Gastrocnemius medialis (tissue), 4 donors: Measurements from ENCODE around the gene PCBP1. TPM values are rescaled to one million over a fixed set of nuclear protein-coding genes. Genes with fewer than 3 reads are reported as not detected.
"Not testable (repeated sequence)": the region's sequence is repeated elsewhere in the genome, so short reads cannot be mapped to it uniquely, and the experiment has no call there.

Experiments used
- ATAC-seq, 2 donors: fragments of 150-250 bp; one replicate each; pipeline ENCODE4 v1.9.1; 2016
- DNase-seq, 2 donors: peaks; one replicate each; pipeline ENCODE4 v3.0.0-alpha.2; 2019
- H3K27ac ChIP-seq, 4 donors: fragments of 200-600 bp; sonication (generic); 1 replicate in 1 of 4; 2 replicates in 3 of 4; pipeline ENCODE4 v1.5.1; 2016 to 2018; ENCODE audit warnings: mild to moderate bottlenecking in 2 of 4, moderate library complexity in 1 of 4
- H3K27me3 ChIP-seq, 3 donors: fragments of 200-600 bp; sonication (generic) in 2 of 3; 1 replicate in 1 of 3; 2 replicates in 2 of 3; pipeline versions ENCODE4 v1.5.1 to v1.6.0; 2016 to 2019; ENCODE audit warnings: mild to moderate bottlenecking in 1 of 3, moderate library complexity in 1 of 3
- H3K36me3 ChIP-seq, 2 donors: fragments of 200-600 bp; sonication (generic) in 1 of 2; one replicate each; pipeline ENCODE4 v1.5.1; 2017 to 2018
- H3K4me1 ChIP-seq, 2 donors: fragments of 200-600 bp; sonication (generic) in 1 of 2; one replicate each; pipeline ENCODE4 v1.5.1; 2016 to 2017; ENCODE audit warnings: mild to moderate bottlenecking in 2 of 2
- H3K4me3 ChIP-seq, 4 donors: fragments of 200-600 bp; sonication (generic) in 3 of 4; 1 replicate in 1 of 4; 2 replicates in 3 of 4; pipeline ENCODE4 v1.5.1; 2016 to 2019; ENCODE audit warnings: mild to moderate bottlenecking in 2 of 4
- H3K9me3 ChIP-seq, 3 donors: fragments of 200-600 bp; sonication (generic) in 2 of 3; 1 replicate in 1 of 3; 2 replicates in 2 of 3; pipeline ENCODE4 v1.5.1; 2016 to 2019
- CTCF ChIP-seq, 5 experiments: fragments of 450-650 bp in 3 of 5; fragments of 200-600 bp in 2 of 5; sonication (generic) in 2 of 5; IDR thresholded peaks in 4 of 5; conservative IDR thresholded peaks in 1 of 5; 1 replicate in 4 of 5; 2 replicates in 1 of 5; pipeline ENCODE4 v1.5.1; 2016 to 2019; ENCODE audit warnings: antibody characterized with exemption in 5 of 5, mild to moderate bottlenecking in 3 of 5, moderate library complexity in 3 of 5
- POLR2A ChIP-seq, 2 donors: fragments of 450-650 bp; IDR thresholded peaks; one replicate each; pipeline ENCODE4 v1.6.1; 2017; ENCODE audit warnings: antibody characterized with exemption in 2 of 2, mild to moderate bottlenecking in 2 of 2, moderate library complexity in 2 of 2
- in situ Hi-C, 4 donors: fragments of 200-750 bp; cut with MboI; loops; one replicate each; pipeline versions ENCODE4 v1.15.0 to v1.8.0; 2017; ENCODE audit warnings: low sequenced_read_pairs in 4 of 4
- intact Hi-C: fragments of 100-400 bp; cut with DNase I; formaldehyde crosslinking; loops from one replicate; pipeline ENCODE4 v1.15.1; 2023; ENCODE audit warnings: low total_unique reads
- total RNA-seq, 4 donors: library from RNA; depleted of rRNA; stranded (reverse); fragments of >200 nt; gene quantifications; one replicate each; pipeline versions ENCODE4 v1.1.0 to v1.2.3, GENCODE V29; 2016

PCBP1 gene
- total RNA-seq, 4 donors from 2014 or later, result 178 to 296 (median 262) TPM

GRCh38 chr2:70099270-70099669, 12.0 kb downstream of the PCBP1 start:
- Histone ChIP-seq H3K9me3 (no peaks in the 10 kb centered on the region), H3K4me3 (no peak overlapping the region), H3K36me3 (no peaks in the 10 kb centered on the region), H3K27ac (no peak overlapping the region), H3K27me3 (no peaks in the 10 kb centered on the region), H3K4me1 (peaks cover 4 to 16% of the 10 kb centered on the region in 2 donors)
- ATAC-seq, result no peak
- DNase-seq, result no peak
- intact Hi-C loops, result no loop called here
- in situ Hi-C loops, result no loop called here
- TF ChIP-seq CTCF (IDR thresholded peaks at IDR 0.05 in 4 of 5, conservative IDR thresholded peaks at IDR 0.05 in 1 of 5) (no peak), POLR2A (IDR thresholded peaks at IDR 0.05) (no peak)

DNA sequence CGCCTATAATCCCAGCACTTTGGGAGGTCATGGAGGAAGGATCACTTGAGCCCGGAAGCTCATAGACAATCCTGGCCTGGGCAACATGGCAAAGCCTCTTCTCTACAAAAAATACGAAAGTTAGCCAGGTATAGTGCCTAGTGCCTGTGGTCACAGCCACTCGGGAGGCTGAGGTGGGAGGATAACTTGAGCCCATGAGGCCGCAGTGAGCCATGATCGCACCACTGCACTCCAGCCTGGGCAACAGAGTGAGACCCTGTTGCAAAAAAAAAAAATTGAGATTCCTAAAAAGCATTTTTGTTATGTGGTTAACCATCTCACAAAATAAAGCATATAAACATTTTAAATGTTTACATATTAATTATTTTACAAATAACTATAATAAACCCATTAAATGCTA, 13.9 kb downstream of the PCBP1 start:
- TF ChIP-seq POLR2A (IDR thresholded peaks at IDR 0.05), result no peak
- TF ChIP-seq CTCF (IDR thresholded peaks at IDR 0.05 in 4 of 5, conservative IDR thresholded peaks at IDR 0.05 in 1 of 5), result no peak
- intact Hi-C loops, result no loop called here
- in situ Hi-C loops, result no loop called here
- no peaks in the 10 kb centered on the region for H3K9me3 ChIP-seq
- ATAC-seq (no peak), DNase-seq (no peak)
- H3K4me1 ChIP-seq, result peaks cover 0 to 15% of the 10 kb centered on the region in 2 donors
- H3K4me3 ChIP-seq, result no peak overlapping the region
- H3K36me3 ChIP-seq, result no peaks in the 10 kb centered on the region
- H3K27me3 ChIP-seq, result no peaks in the 10 kb centered on the region
- H3K27ac ChIP-seq, result no peak overlapping the region

GRCh38 chr2:70101686-70102085, 14.4 kb downstream of the PCBP1 start:
- intact Hi-C loops, H3K4me3 ChIP-seq, H3K27ac ChIP-seq, H3K27me3 ChIP-seq, H3K9me3 ChIP-seq, DNase-seq, ATAC-seq, in situ Hi-C loops, H3K36me3 ChIP-seq: not testable (repeated sequence)
- peaks cover 0 to 15% of the 10 kb centered on the region in 2 donors for H3K4me1 ChIP-seq

DNA sequence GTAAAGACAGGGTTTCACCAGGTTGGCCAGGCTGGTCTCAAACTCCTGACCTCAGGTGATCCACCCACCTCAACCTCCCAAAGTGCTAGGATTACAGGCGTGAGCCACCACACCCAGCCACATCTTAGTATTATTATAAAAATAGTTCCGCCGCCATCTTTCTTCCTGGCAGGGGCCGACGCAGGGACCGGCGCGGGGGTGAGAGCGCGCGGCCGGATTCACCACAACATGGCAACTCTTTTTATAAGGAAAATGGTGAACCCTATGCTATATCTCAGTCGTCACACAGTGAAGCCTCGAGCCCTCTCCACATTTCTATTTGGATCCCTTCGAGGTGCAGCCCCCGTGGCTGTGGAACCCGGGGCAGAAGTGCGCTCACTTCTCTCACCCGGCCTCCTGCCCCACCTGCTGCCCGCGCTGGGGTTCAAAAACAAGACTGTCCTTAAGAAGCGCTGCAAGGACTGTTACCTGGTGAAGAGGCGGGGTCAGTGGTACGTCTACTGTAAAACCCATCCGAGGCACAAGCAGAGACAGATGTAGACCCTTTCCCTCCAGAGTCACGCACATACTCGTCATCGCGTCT, 15.1 kb downstream of the PCBP1 start:
- H3K36me3 ChIP-seq, in situ Hi-C loops, H3K4me3 ChIP-seq, H3K27me3 ChIP-seq, intact Hi-C loops, H3K27ac ChIP-seq, ATAC-seq, H3K9me3 ChIP-seq, DNase-seq: not testable (repeated sequence)
- H3K4me1 ChIP-seq, result peaks cover 0 to 15% of the 10 kb centered on the region in 2 donors

- Histone ChIP-seq H3K4me3 (no peak overlapping the region), H3K4me1 (peaks cover 5 to 21% of the 10 kb centered on the region in 2 donors), H3K27ac (no peak overlapping the region), H3K9me3 (no peaks in the 10 kb centered on the region), H3K36me3 (no peaks in the 10 kb centered on the region), H3K27me3 (no peaks in the 10 kb centered on the region)
- in situ Hi-C loops (no loop called here), intact Hi-C loops (no loop called here)
- TF ChIP-seq CTCF (IDR thresholded peaks at IDR 0.05 in 4 of 5, conservative IDR thresholded peaks at IDR 0.05 in 1 of 5), result no peak
- no peak for TF ChIP-seq POLR2A (IDR thresholded peaks at IDR 0.05)
- ATAC-seq (no peak), DNase-seq (no peak)
These were observed 16.3 kb downstream of the PCBP1 start for GRCh38 chr2:70103531-70104061.
